ENCODE measurements around the gene LPCAT1.

GRCh38 chr5:1502046-1502736 lies 21.6 kb downstream of the LPCAT1 start:
- TF ChIP-seq CTCF (conservative IDR thresholded peaks at IDR 0.05; ENCODE audit: low read depth in 2 of 2) (no peak), EZH2 (IDR thresholded peaks at IDR 0.05; ENCODE audit: low read depth, unreplicated experiment) (no peak), EZH2phosphoT487 (IDR thresholded peaks at IDR 0.05; ENCODE audit: unreplicated experiment) (no peak), ETS1 (IDR thresholded peaks at IDR 0.05) (no peak), REST (IDR thresholded peaks at IDR 0.05; ENCODE audit: unreplicated experiment) (no peak), POLR2AphosphoS5 (IDR thresholded peaks at IDR 0.05; ENCODE audit: low read depth) (no peak), ZNF462 (CRISPR knock-in tag; IDR thresholded peaks at IDR 0.05) (no peak), ZNF331 (CRISPR knock-in tag; IDR thresholded peaks at IDR 0.05; ENCODE audit: low read depth) (no peak), CREB1 (CRISPR knock-in tag; IDR thresholded peaks at IDR 0.05; ENCODE audit: low read depth) (no peak)

Data from GM23338 (cell line).